K562 (cell line): ENCODE results near the gene SLC24A3. TPM values are rescaled to one million over a fixed set of nuclear protein-coding genes. Genes with fewer than 3 reads are reported as not detected.

Experiments
- ATAC-seq: fragments of 200-7000 bp; cut with Tn5 transposase; 3 replicates; pipeline ENCODE4 v1.9.1; 2020; ENCODE audit warnings: moderate library complexity
- BruUV-seq: library from RNA; stranded (reverse); fragments of 400-500 nt; replicated peaks from 2 replicates; lab custom pipeline; 2021; lab: Mats Ljungman, UMichigan
- CTCF ChIA-PET: fragments of 300-600 bp; formaldehyde crosslinking; extraction: SDS; loops from one replicate; lab custom pipeline; 2021; ENCODE audit warnings: low intra/inter-chr PET ratio; lab: Yijun Ruan, JAX
- POLR2A ChIA-PET: fragments of 300-600, 350-650 bp; sonication (Branson Sonifier 250); formaldehyde crosslinking; extraction: SDS; loops from one replicate; lab custom pipeline; 2021; ENCODE audit warnings: antibody characterized with exemption, inconsistent platforms; lab: Yijun Ruan, JAX
- DNase-seq, 4 experiments: peaks; one replicate each; pipeline versions ENCODE4 v3.0.0 to v3.0.0-alpha.2; 2011 to 2018; ENCODE audit warnings: low spot score in 3 of 4, mixed read lengths in 3 of 4; ENCODE audit errors: extremely low read depth in 1 of 4
- FAIRE-seq: peaks from 2 replicates; lab custom pipeline; 2011; peaks lifted over from hg19 to GRCh38; lab: Jason Lieb, UNC
- H2AFZ ChIP-seq: 2 replicates; pipeline ENCODE4 v1.6.0; 2011; ENCODE audit warnings: low read depth, low read length, control low read depth, inconsistent platforms
- H3K27ac ChIP-seq: fragments of 200-600 bp; 3 replicates; pipeline ENCODE4 v1.8.0; 2011; ENCODE audit warnings: low read depth, mild to moderate bottlenecking, control low read depth, inconsistent platforms, low read length, moderate library complexity, mixed read lengths; ENCODE audit errors: extremely low read depth
- H3K27me3 ChIP-seq, 2 experiments: fragments of 300-600 bp in 1 of 2; 2 replicates in 1 of 2; 3 replicates in 1 of 2; pipeline versions ENCODE4 v1.6.0 to v1.8.0; 2011; ENCODE audit warnings: inconsistent platforms in 2 of 2, low read length in 2 of 2, mild to moderate bottlenecking in 1 of 2, mixed read lengths in 1 of 2, moderate library complexity in 1 of 2; ENCODE audit not compliant: control insufficient read depth in 2 of 2, insufficient read depth in 2 of 2
- H3K36me3 ChIP-seq: fragments of 300-600 bp; 3 replicates; pipeline ENCODE4 v1.8.0; 2011; ENCODE audit warnings: mild to moderate bottlenecking, low read length, inconsistent platforms; ENCODE audit not compliant: control insufficient read depth, insufficient read depth
- H3K4me1 ChIP-seq, 2 experiments: fragments of 200-600 bp in 1 of 2; replicated peaks in 1 of 2; 2 replicates in 1 of 2; 3 replicates in 1 of 2; pipeline versions ENCODE4 v1.5.1 to v1.8.0; 2011; ENCODE audit warnings: inconsistent platforms in 2 of 2, low read length in 2 of 2, mild to moderate bottlenecking in 1 of 2, mixed read lengths in 1 of 2, moderate library complexity in 1 of 2; ENCODE audit not compliant: control insufficient read depth in 2 of 2, insufficient read depth in 2 of 2
- H3K4me2 ChIP-seq: 2 replicates; pipeline ENCODE4 v1.6.1; 2011; ENCODE audit warnings: low read length, control low read depth, inconsistent platforms, mixed read lengths; ENCODE audit not compliant: insufficient read depth
- H3K4me3 ChIP-seq: fragments of 200-600 bp; sonication (generic), shearing (Covaris generic); 2 replicates; pipeline ENCODE4 v1.5.1; 2016; ENCODE audit warnings: control low read depth, inconsistent platforms
- H3K79me2 ChIP-seq: fragments of 200-600 bp; 3 replicates; pipeline ENCODE4 v1.8.0; 2011; ENCODE audit warnings: low read length, inconsistent platforms; ENCODE audit not compliant: control insufficient read depth, insufficient read depth
- H3K9ac ChIP-seq, 2 experiments: 2 replicates each; pipeline versions ENCODE4 v1.6.0 to v1.6.1; 2011; ENCODE audit warnings: low read depth in 2 of 2, low read length in 2 of 2, control low read depth in 1 of 2, inconsistent platforms in 1 of 2, mild to moderate bottlenecking in 1 of 2, mixed read lengths in 1 of 2; ENCODE audit not compliant: insufficient read depth in 1 of 2
- H3K9me1 ChIP-seq: one replicate; pipeline ENCODE4 v1.6.0; 2011; ENCODE audit warnings: inconsistent platforms, mild to moderate bottlenecking, low read length, moderate library complexity; ENCODE audit not compliant: control insufficient read depth, insufficient read depth
- H3K9me3 ChIP-seq: replicated peaks from 2 replicates; pipeline ENCODE4 v1.5.1; 2011; ENCODE audit warnings: low read depth, low read length, inconsistent platforms; ENCODE audit not compliant: control insufficient read depth, insufficient read depth
- H4K20me1 ChIP-seq: replicated peaks from 2 replicates; pipeline ENCODE4 v1.6.1; 2011; ENCODE audit warnings: low read length, inconsistent platforms, mixed read lengths; ENCODE audit not compliant: control insufficient read depth, insufficient read depth
- ATF7 ChIP-seq: fragments of 450-650 bp; IDR thresholded peaks from 2 replicates; pipeline ENCODE4 v1.7.1; 2014; ENCODE audit warnings: mild to moderate bottlenecking, moderate library complexity
- BMI1 ChIP-seq: fragments of 150-350 bp; IDR thresholded peaks from 2 replicates; pipeline ENCODE4 v1.6.1; 2014; ENCODE audit warnings: low read length
- CHD2 ChIP-seq: IDR thresholded peaks from 2 replicates; pipeline ENCODE4 v1.6.1; 2011; ENCODE audit warnings: low read depth, low read length
- GMEB1 ChIP-seq: fragments of 250-450 bp; sonication (Bioruptor Pico); IDR thresholded peaks from 2 replicates; pipeline ENCODE4 v1.4.0; 2020; ENCODE audit warnings: mild to moderate bottlenecking
- GTF2F1 ChIP-seq: IDR thresholded peaks from 2 replicates; pipeline ENCODE4 v1.6.1; 2011; ENCODE audit warnings: low read depth, low read length, improper control_type of control experiment
- HNRNPL ChIP-seq: fragments of 200-400 bp; formaldehyde crosslinking; IDR thresholded peaks from 2 replicates; pipeline ENCODE4 v1.6.1; 2017; ENCODE audit warnings: low read depth, mild to moderate bottlenecking, low read length
- MECOM ChIP-seq: fragments of 250-450 bp; sonication (Bioruptor Pico); IDR thresholded peaks from 2 replicates; pipeline ENCODE4 v1.8.0; 2022; ENCODE audit warnings: inconsistent platforms
- NFE2L1 ChIP-seq: fragments of 450-650 bp; IDR thresholded peaks from 2 replicates; pipeline ENCODE4 v1.6.1; 2016; ENCODE audit warnings: missing genetic modification characterization, low read depth, mild to moderate bottlenecking, missing compliant biosample characterization, moderate library complexity, borderline replicate concordance
- NR2F6 ChIP-seq: fragments of 450-650 bp; formaldehyde crosslinking; IDR thresholded peaks from 2 replicates; pipeline ENCODE4 v1.4.0; 2020; ENCODE audit warnings: mild to moderate bottlenecking
- PHF8 ChIP-seq: fragments of 200-600 bp; sonication (generic); IDR thresholded peaks from 2 replicates; pipeline ENCODE4 v1.6.1; 2012; ENCODE audit warnings: mixed run types, mild to moderate bottlenecking, inconsistent platforms, low read length, moderate library complexity, borderline replicate concordance
- SPI1 ChIP-seq: IDR thresholded peaks from 2 replicates; pipeline ENCODE4 v1.6.1; 2011; ENCODE audit warnings: low read depth, low read length, control low read depth, borderline replicate concordance
- SREBF1 ChIP-seq: fragments of 150-350 bp; IDR thresholded peaks from 2 replicates; pipeline ENCODE4 v1.6.1; 2014; ENCODE audit warnings: antibody characterized with exemption, low read depth, low read length, borderline replicate concordance
- SRSF7 ChIP-seq: fragments of 200-400 bp; formaldehyde crosslinking; optimal IDR thresholded peaks from 2 replicates; pipeline ENCODE3; 2017; ENCODE audit warnings: mild to moderate bottlenecking, low read depth, low read length
- in situ Hi-C: fragments of 300-500 bp; cut with MboI; formaldehyde crosslinking; loops from 4 replicates; pipeline ENCODE4 v1.15.0; 2018; ENCODE audit warnings: inconsistent platforms, mixed read lengths
- intact Hi-C: fragments of 100-400 bp; cut with micrococcal nuclease; formaldehyde crosslinking; loops from 2 replicates; pipeline ENCODE4 v1.14.2; 2022
- polyA plus RNA-seq, 8 experiments: library from polyadenylated mRNA; depleted of rRNA in 4 of 8; stranded (reverse) in 5 of 8; unstranded in 3 of 8; fragments of >200 nt; fragmentation: Nextera tagmentation in 2 of 8; fragmentation: Illumina TruSeq in 1 of 8; extraction: Ambion mirVana in 2 of 8; extraction: Trizol in 1 of 8; gene quantifications; 2 replicates each; pipeline versions ENCODE4 v1.2.1 to v1.2.3, GENCODE V29; 2011 to 2014; ENCODE audit warnings: inconsistent platforms in 1 of 8, missing spikeins in 1 of 8
- total RNA-seq, 7 experiments: library from RNA; depleted of rRNA in 6 of 7; stranded (reverse); fragments of >200 nt in 6 of 7; fragmentation: Illumina TruSeq in 2 of 7; extraction: Trizol in 2 of 7; gene quantifications; 2 replicates each; pipeline versions ENCODE4 v1.2.1 to v1.2.3, GENCODE V29; 2011 to 2021; ENCODE audit warnings: low replicate concordance in 1 of 7

SLC24A3 gene
- total and polyA plus RNA-seq, 9 of the 15 experiments (the other 6 are each of a cell fraction or from before 2014, with no cell fraction given) = not detected

- intact Hi-C loops (no loop called here), in situ Hi-C loops (no loop called here)
- no peak for DNase-seq
- no peak for TF ChIP-seq ATF7
- TF ChIP-seq CHD2 = no peak
- TF ChIP-seq NFE2L1 (tag) = no peak
- no peak for TF ChIP-seq BMI1
- TF ChIP-seq SPI1 = no peak
- TF ChIP-seq HNRNPL = no peak
- no peak for TF ChIP-seq SREBF1
- no peak for TF ChIP-seq GMEB1 (CRISPR knock-in tag)
- TF ChIP-seq GTF2F1 = no peak
- no peak for TF ChIP-seq NR2F6 (CRISPR knock-in tag)
- TF ChIP-seq PHF8 = no peak
- TF ChIP-seq MECOM = no peak
- TF ChIP-seq SRSF7 = no peak
- Histone ChIP-seq H3K36me3 (no peaks in the 10 kb centered on the region), H3K4me2 (no peak overlapping the region), H3K79me2 (no peaks in the 10 kb centered on the region), H4K20me1 (no peaks in the 10 kb centered on the region), H3K9me1 (no peaks in the 10 kb centered on the region), H3K27me3 (no peaks in the 10 kb centered on the region), H3K27ac (no peak overlapping the region), H3K4me1 (no peaks in the 10 kb centered on the region), H3K9ac (no peak overlapping the region), H3K4me3 (no peak overlapping the region), H3K9me3 (no peaks in the 10 kb centered on the region), H2AFZ (no peak overlapping the region)
- no peak for ATAC-seq
- FAIRE-seq = no peak
- POLR2A ChIA-PET = no interaction called here
- CTCF ChIA-PET = no interaction called here
- BruUV-seq = no TSS peak
Observed at GRCh38 chr20:19435821-19436220, 223.4 kb downstream of the SLC24A3 start.
